Effector memory CD8-positive, alpha-beta T cell (primary cell): ENCODE measurements around the gene TRAT1.

Source experiments
- ATAC-seq: fragments of 150-1000 bp; cut with Tn5 transposase; replicated peaks from 2 replicates; pipeline ENCODE4 v1.10.0; 2021; ENCODE audit warnings: mild to moderate bottlenecking, moderate library complexity
- DNase-seq, 3 experiments: peaks; one replicate each; pipeline ENCODE4 v3.0.0; 2021
- H3K27ac Mint-ChIP-seq, 2 donors: one replicate each; pipeline ENCODE4 v1.8.0; 2022; ENCODE audit warnings: mild to moderate bottlenecking in 2 of 2, mixed read lengths in 2 of 2, moderate library complexity in 2 of 2
- H3K27me3 Mint-ChIP-seq, 2 donors: one replicate each; pipeline ENCODE4 v1.8.0; 2022; ENCODE audit warnings: mixed read lengths in 2 of 2
- H3K36me3 Mint-ChIP-seq: one replicate; pipeline ENCODE4 v1.8.0; 2022; ENCODE audit warnings: mild to moderate bottlenecking, moderate library complexity, mixed read lengths; ENCODE audit not compliant: insufficient read depth
- H3K4me1 Mint-ChIP-seq, 2 donors: one replicate each; pipeline ENCODE4 v1.8.0; 2022; ENCODE audit warnings: low read depth in 2 of 2, mixed read lengths in 2 of 2
- H3K4me3 Mint-ChIP-seq, 2 donors: one replicate each; pipeline ENCODE4 v1.8.0; 2022; ENCODE audit warnings: mild to moderate bottlenecking in 2 of 2, mixed read lengths in 2 of 2, moderate library complexity in 2 of 2
- H3K9me3 Mint-ChIP-seq, 2 donors: one replicate each; pipeline ENCODE4 v1.8.0; 2022; ENCODE audit warnings: mixed read lengths in 2 of 2

The TRAT1 gene

GRCh38 chr3:108879915-108880314 lies 57.3 kb downstream of the TRAT1 start:
- Mint-ChIP-seq H3K27me3 (no peaks in the 10 kb centered on the region), H3K4me3 (no peak overlapping the region), H3K27ac (no peak overlapping the region), H3K9me3 (no peaks in the 10 kb centered on the region), H3K4me1 (peaks cover 1 to 14% of the 10 kb centered on the region in 2 donors), H3K36me3 (no peaks in the 10 kb centered on the region)
- DNase-seq (no peak), ATAC-seq (no peak)

GRCh38 chr3:108882762-108883161 lies 60.2 kb downstream of the TRAT1 start:
- DNase-seq, result no peak
- no peaks in the 10 kb centered on the region for H3K9me3 Mint-ChIP-seq
- H3K27ac Mint-ChIP-seq, result peak overlapping the region in 1 of 2 donors; percentile 26
- peaks cover 1 to 11% of the 10 kb centered on the region in 2 donors for H3K4me1 Mint-ChIP-seq
- H3K27me3 Mint-ChIP-seq, result no peaks in the 10 kb centered on the region
- ATAC-seq, result no peak
- H3K4me3 Mint-ChIP-seq, result no peak overlapping the region
- H3K36me3 Mint-ChIP-seq, result no peaks in the 10 kb centered on the region

- H3K27me3 Mint-ChIP-seq, result no peaks in the 10 kb centered on the region
- no peak overlapping the region for H3K4me3 Mint-ChIP-seq
- peaks cover 1 to 11% of the 10 kb centered on the region in 2 donors for H3K4me1 Mint-ChIP-seq
- H3K36me3 Mint-ChIP-seq, result no peaks in the 10 kb centered on the region
- peak overlapping the region in 1 of 2 donors; percentile 26 for H3K27ac Mint-ChIP-seq
- H3K9me3 Mint-ChIP-seq, result no peaks in the 10 kb centered on the region
- DNase-seq, result no peak
- no peak for ATAC-seq
These were observed 60.8 kb downstream of the TRAT1 start for GRCh38 chr3:108883373-108883772.

GRCh38 chr3:108887121-108887520 lies 64.5 kb downstream of the TRAT1 start:
- peaks cover 1 to 11% of the 10 kb centered on the region in 2 donors for H3K4me1 Mint-ChIP-seq
- no peak overlapping the region for H3K4me3 Mint-ChIP-seq
- ATAC-seq (no peak), DNase-seq (no peak)
- no peaks in the 10 kb centered on the region for H3K9me3 Mint-ChIP-seq
- no peak overlapping the region for H3K27ac Mint-ChIP-seq
- H3K36me3 Mint-ChIP-seq, result no peaks in the 10 kb centered on the region
- H3K27me3 Mint-ChIP-seq, result no peaks in the 10 kb centered on the region

DNA sequence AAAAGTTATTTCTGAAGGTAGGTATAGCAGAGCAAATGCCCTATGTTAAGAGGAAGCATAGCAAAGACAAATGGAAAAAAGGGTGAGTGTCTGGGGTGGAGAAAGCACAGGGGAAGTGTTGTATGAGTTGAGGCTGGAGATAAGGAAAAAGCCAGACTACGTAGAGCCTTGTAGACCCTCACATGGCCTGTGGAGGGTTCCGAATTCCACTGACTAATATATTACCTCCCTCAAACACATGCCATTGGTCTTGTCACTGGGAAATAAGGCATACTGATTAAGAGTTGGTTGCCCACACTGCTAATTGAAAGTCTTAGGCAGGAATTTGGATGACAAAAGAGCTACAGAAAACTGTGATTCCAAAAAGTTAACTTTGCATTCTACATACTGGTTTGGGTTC lies 65.2 kb downstream of the TRAT1 start:
- no peak overlapping the region for H3K4me3 Mint-ChIP-seq
- H3K27ac Mint-ChIP-seq, result no peak overlapping the region
- H3K27me3 Mint-ChIP-seq, result no peaks in the 10 kb centered on the region
- H3K36me3 Mint-ChIP-seq, result no peaks in the 10 kb centered on the region
- DNase-seq (no peak), ATAC-seq (no peak)
- no peaks in the 10 kb centered on the region for H3K9me3 Mint-ChIP-seq
- peaks cover 1 to 11% of the 10 kb centered on the region in 2 donors for H3K4me1 Mint-ChIP-seq

DNA sequence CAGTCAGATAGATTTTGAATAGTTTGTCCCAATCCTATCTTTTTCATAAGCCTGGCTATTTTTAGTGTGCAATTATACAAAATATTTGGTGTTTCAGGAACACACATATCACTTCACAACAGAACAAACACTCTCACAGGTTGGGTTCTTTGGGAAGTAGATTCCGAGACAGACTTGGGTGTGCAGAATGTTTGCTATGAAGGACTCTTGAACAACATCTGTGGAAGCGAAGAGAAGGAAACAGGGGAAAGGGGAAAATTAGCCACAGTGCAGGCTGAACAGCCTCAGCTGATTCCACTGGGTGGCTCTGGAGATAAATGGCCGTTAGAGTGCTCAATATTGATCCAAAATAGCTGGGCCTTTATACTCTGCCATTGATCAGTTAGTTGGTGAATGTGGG lies 69.2 kb downstream of the TRAT1 start:
- Mint-ChIP-seq H3K27ac (no peak overlapping the region), H3K4me1 (no peaks in the 10 kb centered on the region), H3K9me3 (no peaks in the 10 kb centered on the region), H3K4me3 (no peak overlapping the region), H3K27me3 (peaks cover 0 to 14% of the 10 kb centered on the region in 2 donors), H3K36me3 (no peaks in the 10 kb centered on the region)
- ATAC-seq (no peak), DNase-seq (no peak)

DNA sequence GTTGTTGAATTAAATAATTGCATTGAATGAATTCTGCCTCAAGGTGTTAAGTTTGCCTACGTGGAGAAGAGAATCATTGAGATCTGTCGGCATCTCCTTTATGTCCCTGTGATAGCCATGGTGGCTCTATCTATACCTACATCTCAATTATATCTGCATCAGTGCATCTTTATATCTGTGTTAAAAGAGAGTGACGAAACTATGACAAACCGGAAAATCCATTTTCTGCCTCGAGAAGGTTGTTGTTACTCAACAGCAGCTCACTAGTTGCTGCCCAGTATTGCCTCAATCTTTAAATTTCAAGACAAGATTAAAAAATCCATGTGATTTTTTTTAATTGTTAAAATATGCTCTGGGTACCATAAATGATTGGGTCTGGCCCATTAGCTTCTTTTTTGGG lies 72.4 kb downstream of the TRAT1 start:
- Mint-ChIP-seq H3K4me1 (no peaks in the 10 kb centered on the region), H3K36me3 (no peaks in the 10 kb centered on the region), H3K27ac (no peak overlapping the region), H3K9me3 (no peaks in the 10 kb centered on the region), H3K4me3 (no peak overlapping the region), H3K27me3 (peaks cover 0 to 14% of the 10 kb centered on the region in 2 donors)
- DNase-seq (no peak), ATAC-seq (no peak)

DNA sequence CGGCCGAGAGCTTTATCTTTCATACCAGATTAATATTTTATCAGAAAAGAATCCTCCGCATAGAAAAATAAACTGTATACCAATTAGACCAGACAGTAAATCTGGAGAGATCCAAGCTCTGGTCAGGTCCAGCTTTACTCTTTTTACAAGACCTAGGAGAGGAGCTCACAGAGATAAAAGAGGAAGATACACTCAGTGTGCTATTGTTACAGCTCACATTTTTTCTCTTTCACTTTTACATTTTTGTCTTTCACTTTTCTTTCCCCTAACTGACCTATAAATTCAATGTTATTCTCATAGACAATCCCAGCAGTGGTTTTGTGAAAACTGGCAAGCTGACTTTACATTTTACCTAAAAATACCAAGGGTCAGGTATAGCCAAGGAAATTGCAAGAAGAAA lies 75.3 kb downstream of the TRAT1 start:
- no peak for DNase-seq
- ATAC-seq, result no peak
- no peaks in the 10 kb centered on the region for H3K36me3 Mint-ChIP-seq
- H3K27me3 Mint-ChIP-seq, result peaks cover 0 to 14% of the 10 kb centered on the region in 2 donors
- no peak overlapping the region for H3K4me3 Mint-ChIP-seq
- peak overlapping the region in 1 of 2 donors; percentile 17 for H3K27ac Mint-ChIP-seq
- H3K9me3 Mint-ChIP-seq, result no peaks in the 10 kb centered on the region
- peaks cover 4 to 7% of the 10 kb centered on the region in 2 donors for H3K4me1 Mint-ChIP-seq

DNA sequence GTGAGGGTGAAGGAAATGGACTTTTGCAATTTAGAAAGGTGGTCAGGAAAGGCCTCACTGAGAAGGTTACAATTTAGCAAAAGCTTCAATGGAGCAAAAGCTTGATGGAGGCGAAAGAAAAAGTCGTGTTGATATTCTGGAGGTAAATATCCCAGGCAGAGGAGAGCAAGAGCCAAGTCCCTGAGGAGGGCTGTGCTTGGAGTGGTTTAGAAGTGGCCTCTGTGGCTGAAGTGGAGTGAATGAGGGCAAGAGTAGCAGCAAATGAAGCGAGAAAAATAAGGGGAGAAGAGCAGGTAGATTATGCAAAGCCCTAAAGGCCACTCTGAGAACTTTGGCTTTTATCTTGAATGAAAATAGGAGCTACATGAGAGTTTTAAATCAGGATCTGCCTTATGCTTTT lies 76.9 kb downstream of the TRAT1 start:
- Mint-ChIP-seq H3K9me3 (no peaks in the 10 kb centered on the region), H3K36me3 (no peaks in the 10 kb centered on the region), H3K27me3 (peaks cover 0 to 14% of the 10 kb centered on the region in 2 donors), H3K4me3 (no peak overlapping the region), H3K27ac (no peak overlapping the region), H3K4me1 (peaks cover 4 to 8% of the 10 kb centered on the region in 2 donors)
- ATAC-seq (no peak), DNase-seq (no peak)
